ENCODE results near the gene LRP2. TPM values are rescaled to one million over a fixed set of nuclear protein-coding genes. Genes with fewer than 3 reads are reported as not detected.

Gene LRP2
- polyA plus RNA-seq, 1 donor (not counting 4 experiments of a cell fraction or from before 2014, with no cell fraction given), result not detected

GRCh38 chr2:169259402-169259801, 102.9 kb downstream of the LRP2 start:
- Histone ChIP-seq H3K4me3 (ENCODE audit: control insufficient read depth in 2 of 3, extremely low read depth in 1 of 3, insufficient read depth in 2 of 3, low read depth in 1 of 3, low read length in 3 of 3) (no peak overlapping the region), H3K36me3 (ENCODE audit: control insufficient read depth in 2 of 2, extremely low read depth in 1 of 2, insufficient read depth in 2 of 2, low read length in 2 of 2) (no peaks in the 10 kb centered on the region), H3K27ac (ENCODE audit: control insufficient read depth, insufficient read depth, low read length) (no peak overlapping the region), H4K20me1 (ENCODE audit: control insufficient read depth, extremely low read depth, insufficient read depth, low read length) (no peaks in the 10 kb centered on the region), H3K4me2 (ENCODE audit: control insufficient read depth, extremely low read depth, insufficient read depth, low read depth, low read length) (no peak overlapping the region), H3K4me1 (ENCODE audit: control insufficient read depth, extremely low read depth, insufficient read depth, low read length) (no peaks in the 10 kb centered on the region), H2AFZ (ENCODE audit: control insufficient read depth, low read length) (no peak overlapping the region), H3K9me3 (ENCODE audit: control insufficient read depth, low read depth, low read length) (no peaks in the 10 kb centered on the region), H3K27me3 (ENCODE audit: control insufficient read depth, extremely low read depth, insufficient read depth, low read length) (peaks cover 8% of the 10 kb centered on the region), H3K79me2 (ENCODE audit: control insufficient read depth, insufficient read depth, low read length) (no peaks in the 10 kb centered on the region), H3K9me1 (ENCODE audit: control insufficient read depth, extremely low read depth, insufficient read depth, low read length) (no peaks in the 10 kb centered on the region), H3K9ac (ENCODE audit: control insufficient read depth, extremely low read depth, insufficient read depth, low read length) (no peak overlapping the region)
- TF ChIP-seq CTCF (optimal IDR thresholded peaks at IDR 0.05 in 1 of 3, IDR thresholded peaks at IDR 0.05 in 1 of 3, conservative IDR thresholded peaks at IDR 0.05 in 1 of 3; ENCODE audit: extremely low read depth in 1 of 3, insufficient read depth in 2 of 3, low read length in 3 of 3), result no peak
- TF ChIP-seq EZH2 (IDR thresholded peaks at IDR 0.05; ENCODE audit: low read length), result no peak
- DNase-seq (ENCODE audit: low read depth, low spot score) (no peak), FAIRE-seq (no peak)
- dilution Hi-C loops (cut with MboI; ENCODE audit: extremely low pct_ligation_motif_present, low sequenced_read_pairs), result no loop called here

- H2AFZ ChIP-seq (ENCODE audit: control insufficient read depth, low read length), result no peak overlapping the region
- dilution Hi-C loops (cut with MboI; ENCODE audit: extremely low pct_ligation_motif_present, low sequenced_read_pairs), result no loop called here
These were observed 104.2 kb downstream of the LRP2 start for GRCh38 chr2:169258045-169258601.

More at GRCh38 chr2:169258045-169258601, 104.2 kb downstream of the LRP2 start:
- Histone ChIP-seq H3K79me2 (ENCODE audit: control insufficient read depth, insufficient read depth, low read length) (no peaks in the 10 kb centered on the region), H3K9me3 (ENCODE audit: control insufficient read depth, low read depth, low read length) (no peaks in the 10 kb centered on the region), H3K4me3 (ENCODE audit: control insufficient read depth in 2 of 3, extremely low read depth in 1 of 3, insufficient read depth in 2 of 3, low read depth in 1 of 3, low read length in 3 of 3) (no peak overlapping the region), H3K9ac (ENCODE audit: control insufficient read depth, extremely low read depth, insufficient read depth, low read length) (no peak overlapping the region), H3K9me1 (ENCODE audit: control insufficient read depth, extremely low read depth, insufficient read depth, low read length) (no peaks in the 10 kb centered on the region), H3K27ac (ENCODE audit: control insufficient read depth, insufficient read depth, low read length) (no peak overlapping the region), H4K20me1 (ENCODE audit: control insufficient read depth, extremely low read depth, insufficient read depth, low read length) (no peaks in the 10 kb centered on the region), H3K36me3 (ENCODE audit: control insufficient read depth in 2 of 2, extremely low read depth in 1 of 2, insufficient read depth in 2 of 2, low read length in 2 of 2) (no peaks in the 10 kb centered on the region), H3K27me3 (ENCODE audit: control insufficient read depth, extremely low read depth, insufficient read depth, low read length) (peaks cover 8% of the 10 kb centered on the region), H3K4me2 (ENCODE audit: control insufficient read depth, extremely low read depth, insufficient read depth, low read depth, low read length) (no peak overlapping the region), H3K4me1 (ENCODE audit: control insufficient read depth, extremely low read depth, insufficient read depth, low read length) (no peaks in the 10 kb centered on the region)
- DNase-seq (ENCODE audit: low read depth, low spot score) (no peak), FAIRE-seq (no peak)
- TF ChIP-seq EZH2 (IDR thresholded peaks at IDR 0.05; ENCODE audit: low read length), result no peak
- TF ChIP-seq CTCF (optimal IDR thresholded peaks at IDR 0.05 in 1 of 3, IDR thresholded peaks at IDR 0.05 in 1 of 3, conservative IDR thresholded peaks at IDR 0.05 in 1 of 3; ENCODE audit: extremely low read depth in 1 of 3, insufficient read depth in 2 of 3, low read length in 3 of 3), result no peak

All from keratinocyte (primary cell).